Activated gamma-delta T cell treated with anti-CD3 and anti-CD28 coated beads, Interleukin-2, amount 50 U/mL, for 16 hours (primary cell): ENCODE results near the gene TADA2A.

Experiments
- DNase-seq: peaks from one replicate; pipeline ENCODE4 v3.0.0-alpha.2; 2020; ENCODE audit warnings: low read depth

The TADA2A gene

GRCh38 chr17:37463039-37463438 lies 56.4 kb downstream of the TADA2A start:
- DNase-seq, result no peak

DNA sequence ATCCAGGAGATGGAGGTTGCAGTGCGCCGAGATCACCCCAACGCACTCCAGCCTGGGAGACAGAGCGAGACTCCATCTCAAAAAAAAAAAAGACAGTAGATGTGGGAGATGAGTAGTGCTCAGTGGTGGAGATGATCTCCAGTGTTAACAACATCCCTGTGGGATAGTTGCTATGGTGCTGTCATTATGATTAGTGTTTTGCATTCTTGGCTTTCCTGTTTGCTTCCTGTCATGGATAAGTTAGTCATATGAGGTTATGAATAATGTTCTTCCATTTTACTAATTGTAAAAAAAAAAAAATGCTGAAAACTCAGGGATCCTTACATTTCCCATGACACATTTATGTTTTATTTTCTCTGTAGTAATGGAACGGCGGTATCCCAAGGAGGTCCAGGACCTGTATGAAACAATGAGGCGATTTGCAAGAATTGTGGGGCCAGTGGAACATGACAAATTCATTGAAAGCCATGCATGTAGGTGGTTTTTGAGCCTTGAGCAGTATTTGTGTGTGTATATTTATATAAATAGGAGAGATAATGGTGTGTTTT lies 58.5 kb downstream of the TADA2A start:
- no peak for DNase-seq

GRCh38 chr17:37466471-37466870 lies 59.8 kb downstream of the TADA2A start:
- DNase-seq, result no peak

GRCh38 chr17:37470181-37470580 lies 63.5 kb downstream of the TADA2A start:
- no peak for DNase-seq

DNA sequence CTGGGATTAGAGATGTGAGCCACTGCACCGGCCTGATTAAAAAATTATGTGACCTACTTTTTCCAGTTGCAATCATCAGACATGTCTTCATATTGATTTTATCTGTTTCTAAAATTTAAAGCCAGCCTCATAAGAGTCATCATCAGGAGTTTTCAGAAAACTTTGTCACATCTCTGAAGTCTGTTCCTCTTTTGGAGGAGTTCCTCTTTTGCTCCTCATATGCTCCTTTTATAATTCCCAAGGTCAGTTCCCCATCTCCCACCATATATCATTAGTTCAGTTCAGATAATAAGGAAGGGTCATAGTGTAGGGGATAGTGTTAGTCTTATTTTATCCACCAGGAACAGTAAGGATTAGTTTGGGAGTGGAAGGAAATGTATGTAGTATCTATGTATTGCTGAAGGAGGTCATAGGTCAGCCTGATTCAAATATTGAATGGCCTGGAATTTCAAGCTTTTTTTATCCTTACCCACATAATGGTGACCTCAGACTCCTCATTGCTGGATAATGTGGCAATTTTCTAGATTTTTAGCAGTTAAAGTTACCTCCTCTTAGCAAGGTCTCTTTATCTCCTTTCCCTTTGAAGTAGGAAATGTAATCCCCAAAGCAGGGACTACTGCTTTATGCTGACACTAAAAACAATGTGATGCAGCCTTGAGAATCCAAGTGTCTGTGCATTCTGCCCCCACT lies 69.2 kb downstream of the TADA2A start:
- DNase-seq, result no peak

GRCh38 chr17:37476431-37477120 lies 69.9 kb downstream of the TADA2A start:
- DNase-seq, result no peak

DNA sequence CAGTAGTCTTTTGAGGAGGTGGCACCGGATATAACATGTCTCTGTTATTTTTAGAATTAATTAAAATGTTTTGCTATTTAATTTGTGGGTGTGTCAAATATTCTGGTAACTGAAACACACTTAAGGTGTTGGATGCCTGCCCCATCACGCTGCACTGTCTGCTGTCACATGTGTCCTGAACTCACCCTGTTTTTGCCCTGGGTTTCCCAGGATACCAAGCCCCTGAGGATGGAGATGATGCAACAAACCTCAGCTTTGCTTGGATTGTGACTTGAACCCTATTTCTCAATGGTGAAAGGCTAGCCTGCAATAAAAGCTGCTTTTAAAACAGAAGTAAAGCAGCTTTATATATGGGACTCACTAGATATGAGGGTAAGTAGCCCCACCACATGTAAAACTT lies 71.5 kb downstream of the TADA2A start:
- no peak for DNase-seq

- DNase-seq, result no peak
These were observed 72.3 kb downstream of the TADA2A start for GRCh38 chr17:37479025-37479424.

- no peak for DNase-seq
These were observed 73.7 kb downstream of the TADA2A start for GRCh38 chr17:37480427-37480826.

- DNase-seq, result no peak
These were observed 74.4 kb downstream of the TADA2A start for GRCh38 chr17:37481001-37481665.

DNA sequence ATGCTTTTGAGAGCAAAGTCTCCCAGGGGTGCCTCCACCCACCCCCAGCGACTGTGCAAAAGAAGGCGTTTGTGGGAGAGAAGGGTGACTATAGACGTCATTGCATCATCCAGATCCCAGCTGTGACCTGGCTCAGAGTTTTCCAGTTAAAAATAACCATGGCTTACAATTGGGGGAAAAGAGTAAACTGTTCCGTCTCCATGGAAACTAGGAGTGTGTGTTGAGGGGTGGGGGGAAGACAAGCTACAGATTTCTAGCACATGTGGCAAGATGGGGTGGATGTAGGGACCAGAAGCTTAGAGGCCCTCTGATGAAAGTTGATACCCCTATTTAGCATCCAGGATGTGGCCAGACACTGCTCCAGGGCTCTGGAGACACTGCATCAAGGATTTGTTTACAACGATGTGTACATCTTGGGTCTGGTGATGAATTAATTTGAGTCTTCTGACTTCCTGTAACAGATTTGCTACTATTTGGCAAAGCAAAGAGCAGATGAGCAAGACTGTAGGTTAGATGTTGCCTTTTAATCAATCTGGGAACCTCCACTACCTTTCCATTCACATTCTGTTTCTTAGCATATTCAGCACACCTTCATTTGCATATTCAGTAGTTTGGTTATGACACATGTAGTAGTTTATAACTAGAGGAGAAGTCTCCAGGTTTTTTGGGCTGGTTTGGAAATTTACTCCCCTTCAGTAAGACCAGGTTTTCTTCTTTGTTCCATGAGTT lies 76.8 kb downstream of the TADA2A start:
- no peak for DNase-seq

- no peak for DNase-seq
These were observed 79.4 kb downstream of the TADA2A start for GRCh38 chr17:37485938-37486570.

- DNase-seq, result no peak
These were observed 81.4 kb downstream of the TADA2A start for GRCh38 chr17:37488009-37488604.

DNA sequence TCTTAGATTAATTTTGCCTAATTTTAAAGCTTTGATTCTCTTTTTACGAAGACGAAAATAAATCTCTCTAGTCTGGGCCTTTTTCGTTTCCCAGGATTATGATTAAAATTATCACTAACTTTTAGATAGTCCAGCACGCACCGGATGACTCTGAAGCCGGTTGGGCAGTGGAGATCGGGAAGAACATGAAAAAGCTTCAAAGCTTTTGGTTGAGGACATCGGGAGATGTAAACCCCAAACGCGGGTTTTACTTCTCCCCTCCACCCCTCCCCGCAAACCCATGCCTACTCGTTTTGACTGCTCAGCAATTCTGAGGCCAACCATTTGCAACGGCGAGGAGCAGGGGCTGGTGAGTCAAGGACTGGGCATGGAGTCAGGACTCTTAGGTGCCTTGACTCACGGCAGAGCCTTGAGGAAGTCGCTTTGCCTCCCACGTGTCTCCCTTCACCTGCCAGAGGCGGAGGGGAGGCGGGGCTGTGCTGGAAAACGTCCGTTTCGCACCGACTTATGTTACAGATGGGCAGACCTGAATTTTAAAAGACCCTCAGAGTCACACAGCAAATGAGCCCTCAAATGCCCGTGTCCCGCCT lies 82.0 kb downstream of the TADA2A start:
- DNase-seq, result peak; percentile 28

DNA sequence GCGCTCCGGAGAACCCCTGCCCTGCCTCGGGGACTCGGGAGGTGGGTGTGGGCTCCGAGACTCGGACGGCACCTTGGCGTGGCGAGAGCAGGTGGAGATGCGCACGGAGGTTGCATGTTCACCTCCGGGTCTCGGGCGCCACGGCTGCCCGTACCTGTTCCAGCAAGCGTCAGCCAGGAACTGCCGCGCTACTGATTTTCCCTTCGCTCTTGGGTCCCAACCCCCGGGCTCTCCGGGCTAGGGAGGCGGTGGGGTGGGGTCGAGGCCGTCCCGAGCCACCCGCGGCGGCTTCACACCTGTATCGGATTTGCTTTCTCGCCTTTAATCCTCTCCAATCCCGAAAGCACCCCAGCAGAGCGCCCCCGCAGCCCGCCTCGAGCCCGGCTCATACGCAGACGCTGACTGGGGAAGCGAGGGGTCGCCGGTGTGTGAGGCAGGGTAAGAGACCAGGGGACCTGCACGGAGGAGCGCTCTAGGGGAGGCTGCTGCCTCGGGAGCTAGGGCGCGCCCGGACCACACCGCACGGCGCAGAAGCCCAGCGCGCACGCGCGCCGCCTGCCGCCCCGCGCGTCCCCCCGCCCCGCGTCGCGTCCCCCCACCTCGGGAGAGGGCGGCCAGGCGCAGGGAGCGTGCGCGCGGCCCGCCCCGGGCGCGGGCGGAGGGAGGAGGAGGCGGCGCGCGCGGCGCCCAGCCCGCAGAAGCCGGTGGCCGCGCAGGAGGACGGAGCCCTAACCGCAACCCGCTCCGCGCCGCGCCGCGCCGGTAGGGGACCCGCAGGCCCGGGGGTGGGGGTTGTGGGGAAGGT lies 82.7 kb downstream of the TADA2A start, which contains the start of gene DUSP14:
Gene DUSP14 (plus strand): TSS at position 695 of the 805 bp plus-strand sequence. CDS start 22,382 bp downstream, outside the sequence.
- peak; percentile 73 for DNase-seq

- DNase-seq, result peak; percentile 57
These were observed 83.4 kb downstream of the TADA2A start for GRCh38 chr17:37490022-37490587.

DNA sequence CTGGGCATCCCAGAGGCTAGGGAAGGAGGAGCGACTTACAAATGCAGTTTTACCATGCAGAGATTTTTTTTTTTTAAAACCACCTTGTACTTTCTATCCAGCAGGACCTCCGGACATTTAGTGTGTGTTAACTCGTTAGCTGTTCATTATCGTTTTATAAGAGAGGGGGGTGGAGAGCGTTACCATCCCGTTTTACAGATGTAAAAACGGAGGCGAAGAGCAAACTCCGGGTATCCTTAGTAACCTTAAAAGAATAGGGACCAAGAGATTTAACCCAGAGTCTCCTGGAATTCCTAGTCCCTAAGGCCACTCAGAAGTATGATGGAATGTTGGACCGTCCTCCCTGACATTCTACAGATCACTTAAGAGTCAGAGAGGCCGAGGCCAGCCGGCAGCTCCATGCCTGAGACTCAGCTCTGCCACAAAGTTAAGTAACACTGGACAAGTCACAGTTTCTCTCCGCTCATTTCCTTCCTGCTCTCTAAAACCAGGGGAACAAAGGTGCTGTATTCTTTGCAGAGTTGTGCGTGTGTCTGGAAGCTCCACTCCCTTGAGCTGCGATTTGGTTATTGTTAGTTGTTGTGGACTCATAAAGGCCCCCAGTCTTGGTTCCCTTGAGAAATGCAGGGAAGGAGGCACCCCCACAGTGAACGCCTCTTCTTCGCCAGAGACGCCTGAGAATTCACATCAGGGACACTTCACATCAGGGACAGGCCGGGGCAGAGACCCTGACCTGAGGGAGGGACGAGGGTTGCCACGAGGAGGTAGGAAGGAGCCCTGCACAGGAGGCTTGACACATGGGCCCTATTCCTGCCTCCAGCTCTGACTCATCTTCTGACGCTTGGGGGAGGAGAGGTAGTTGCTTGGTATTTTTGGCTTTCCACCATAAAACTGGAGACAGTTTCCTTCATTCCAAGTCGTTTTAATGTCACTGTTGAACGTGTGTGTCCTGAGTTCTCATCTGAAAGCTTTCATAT lies 84.2 kb downstream of the TADA2A start:
- DNase-seq, result no peak

- no peak for DNase-seq
These were observed 85.5 kb downstream of the TADA2A start for GRCh38 chr17:37492167-37492566.
